Hematopoietic multipotent progenitor cell treated with erythropoietin and hydrocortisone succinate and interleukin-3 and kit ligand, for 4 days (in vitro differentiated cells): ENCODE results near the gene SVIL.

Experiments used
- DNase-seq: peaks from one replicate; pipeline ENCODE4 v3.0.0-alpha.2; 2015

Gene SVIL, protein sequence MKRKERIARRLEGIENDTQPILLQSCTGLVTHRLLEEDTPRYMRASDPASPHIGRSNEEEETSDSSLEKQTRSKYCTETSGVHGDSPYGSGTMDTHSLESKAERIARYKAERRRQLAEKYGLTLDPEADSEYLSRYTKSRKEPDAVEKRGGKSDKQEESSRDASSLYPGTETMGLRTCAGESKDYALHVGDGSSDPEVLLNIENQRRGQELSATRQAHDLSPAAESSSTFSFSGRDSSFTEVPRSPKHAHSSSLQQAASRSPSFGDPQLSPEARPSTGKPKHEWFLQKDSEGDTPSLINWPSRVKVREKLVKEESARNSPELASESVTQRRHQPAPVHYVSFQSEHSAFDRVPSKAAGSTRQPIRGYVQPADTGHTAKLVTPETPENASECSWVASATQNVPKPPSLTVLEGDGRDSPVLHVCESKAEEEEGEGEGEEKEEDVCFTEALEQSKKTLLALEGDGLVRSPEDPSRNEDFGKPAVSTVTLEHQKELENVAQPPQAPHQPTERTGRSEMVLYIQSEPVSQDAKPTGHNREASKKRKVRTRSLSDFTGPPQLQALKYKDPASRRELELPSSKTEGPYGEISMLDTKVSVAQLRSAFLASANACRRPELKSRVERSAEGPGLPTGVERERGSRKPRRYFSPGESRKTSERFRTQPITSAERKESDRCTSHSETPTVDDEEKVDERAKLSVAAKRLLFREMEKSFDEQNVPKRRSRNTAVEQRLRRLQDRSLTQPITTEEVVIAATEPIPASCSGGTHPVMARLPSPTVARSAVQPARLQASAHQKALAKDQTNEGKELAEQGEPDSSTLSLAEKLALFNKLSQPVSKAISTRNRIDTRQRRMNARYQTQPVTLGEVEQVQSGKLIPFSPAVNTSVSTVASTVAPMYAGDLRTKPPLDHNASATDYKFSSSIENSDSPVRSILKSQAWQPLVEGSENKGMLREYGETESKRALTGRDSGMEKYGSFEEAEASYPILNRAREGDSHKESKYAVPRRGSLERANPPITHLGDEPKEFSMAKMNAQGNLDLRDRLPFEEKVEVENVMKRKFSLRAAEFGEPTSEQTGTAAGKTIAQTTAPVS (N-terminal part only)

GRCh38 chr10:29634764-29635625 lies at the start of gene SVIL:
Gene SVIL (minus strand): TSS chr10:29634971. CDS start chr10:29555058, 79,913 bp downstream.
- DNase-seq: no peak

GRCh38 chr10:29681676-29682448 lies 47.1 kb upstream of the SVIL start:
- peak; percentile 93 for DNase-seq

DNA sequence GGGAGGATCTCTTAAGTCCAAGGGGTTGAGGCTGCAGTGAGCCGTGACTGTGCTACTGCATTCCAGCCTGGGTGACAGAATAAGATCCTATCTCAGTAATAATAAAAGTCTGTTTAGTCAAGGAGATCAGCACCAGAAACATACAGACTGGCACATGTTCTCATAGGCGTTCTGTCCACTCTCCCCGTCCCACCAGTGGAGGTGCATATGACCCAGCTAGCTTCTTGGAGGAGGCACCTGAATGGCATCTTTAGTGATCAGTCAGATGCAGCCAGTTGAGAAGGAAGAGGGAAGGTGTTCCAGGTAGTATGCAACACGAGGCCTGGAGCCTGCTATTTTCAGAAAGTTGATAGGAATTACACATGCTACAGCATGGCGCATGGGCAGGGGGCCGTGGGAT lies 45.3 kb upstream of the SVIL start:
- DNase-seq: no peak

- DNase-seq: no peak
Measured at GRCh38 chr10:29676732-29677131, 42.0 kb upstream of the SVIL start.

DNA sequence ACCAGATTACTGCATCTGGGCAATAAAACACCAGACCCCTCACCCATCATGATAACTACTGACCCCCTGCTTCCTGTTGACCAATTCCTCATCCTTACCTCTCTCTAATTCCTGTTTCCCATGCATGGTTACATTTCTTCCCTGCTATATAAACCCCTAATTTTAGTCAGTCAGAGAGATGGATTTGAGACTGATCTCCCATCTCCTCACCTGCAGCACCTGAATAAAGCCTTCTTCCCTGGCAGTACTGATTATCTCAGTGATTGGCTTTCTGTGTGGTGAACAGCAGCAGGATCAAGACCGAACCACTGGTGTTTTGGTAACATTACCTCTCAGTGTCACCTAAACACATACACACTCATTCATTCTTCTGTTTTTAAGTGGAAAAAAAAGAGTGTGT lies 41.2 kb upstream of the SVIL start:
- no peak for DNase-seq

- DNase-seq: no peak
Measured at GRCh38 chr10:29671968-29672367, 37.2 kb upstream of the SVIL start.

GRCh38 chr10:29671228-29671780 lies 36.5 kb upstream of the SVIL start:
- DNase-seq: no peak

DNA sequence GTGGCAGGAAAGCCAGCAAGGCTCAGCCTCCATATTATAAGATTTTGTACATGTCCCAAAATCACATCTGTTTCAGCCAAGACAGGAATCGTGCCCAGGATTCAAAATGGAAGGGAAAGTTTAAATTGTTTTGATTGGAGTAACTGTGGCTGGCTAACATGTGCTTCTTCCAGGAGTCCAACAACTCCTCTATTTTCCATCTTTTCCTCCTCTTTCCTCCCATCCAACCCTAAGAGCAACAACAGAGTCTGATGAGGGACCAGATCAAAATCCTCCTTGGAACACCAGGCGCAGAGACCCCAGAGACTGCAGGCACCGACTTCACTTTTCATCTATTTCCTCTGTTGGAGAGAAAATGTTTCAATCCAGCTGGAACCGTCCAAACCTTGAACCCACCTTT lies 36.0 kb upstream of the SVIL start:
- DNase-seq: no peak

DNA sequence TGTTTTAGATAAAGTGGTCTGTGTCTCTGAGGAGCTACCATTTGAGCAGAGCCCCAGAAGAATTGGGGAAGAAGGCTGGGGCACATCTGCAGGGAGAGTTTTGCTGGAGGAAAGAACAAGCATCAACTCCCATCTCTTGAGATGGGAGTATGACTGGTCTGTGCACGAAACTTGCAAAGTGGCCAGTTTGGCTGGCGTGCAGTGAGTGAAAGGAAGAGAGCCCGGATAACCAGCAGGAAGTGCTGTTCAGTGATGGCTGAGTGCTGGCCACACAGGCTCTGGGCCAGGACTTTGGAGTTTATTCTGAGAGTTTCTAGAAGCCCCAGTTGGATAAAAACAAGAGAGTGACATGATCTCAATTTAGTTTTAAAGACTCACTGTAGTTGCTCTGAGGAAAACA lies 34.4 kb upstream of the SVIL start:
- no peak for DNase-seq

GRCh38 chr10:29668628-29669027 lies 33.9 kb upstream of the SVIL start:
- no peak for DNase-seq

DNA sequence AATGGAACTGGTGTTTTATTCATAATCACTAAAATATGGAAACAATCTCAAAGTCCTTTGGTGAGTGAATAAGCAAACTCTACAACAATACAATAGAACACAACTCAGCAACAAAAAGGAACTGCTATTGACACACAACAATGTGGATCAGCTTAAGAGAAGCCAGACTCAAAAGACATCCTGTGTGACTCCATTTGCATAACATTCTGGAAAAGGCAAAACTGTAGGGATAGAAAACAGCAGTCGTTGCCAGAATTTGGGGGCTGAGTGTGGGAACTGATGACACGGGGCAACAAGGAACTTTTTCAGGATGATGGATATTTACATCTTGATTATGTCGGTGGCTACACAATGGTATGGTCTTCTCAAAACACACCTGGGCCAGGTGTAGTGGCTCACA lies 32.4 kb upstream of the SVIL start:
- no peak for DNase-seq

DNA sequence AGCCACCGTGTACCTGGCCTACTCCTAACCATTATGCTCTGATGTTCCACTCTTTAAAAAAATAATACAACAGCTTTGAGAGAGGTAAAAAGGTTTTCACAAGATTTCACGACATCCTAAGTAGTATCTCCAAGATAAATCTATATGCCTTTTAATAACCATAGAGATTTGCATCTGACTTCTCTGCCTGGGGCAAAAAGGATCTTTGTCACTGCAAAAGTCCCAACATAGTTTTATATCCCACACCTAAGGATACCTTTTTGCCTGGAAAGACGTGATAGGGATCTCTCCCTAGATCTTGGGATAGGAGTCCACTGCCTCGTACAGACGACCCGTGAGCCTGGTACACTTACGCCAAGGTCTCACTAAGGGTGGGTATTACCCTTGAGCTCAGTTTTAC lies 31.4 kb upstream of the SVIL start:
- no peak for DNase-seq

DNA sequence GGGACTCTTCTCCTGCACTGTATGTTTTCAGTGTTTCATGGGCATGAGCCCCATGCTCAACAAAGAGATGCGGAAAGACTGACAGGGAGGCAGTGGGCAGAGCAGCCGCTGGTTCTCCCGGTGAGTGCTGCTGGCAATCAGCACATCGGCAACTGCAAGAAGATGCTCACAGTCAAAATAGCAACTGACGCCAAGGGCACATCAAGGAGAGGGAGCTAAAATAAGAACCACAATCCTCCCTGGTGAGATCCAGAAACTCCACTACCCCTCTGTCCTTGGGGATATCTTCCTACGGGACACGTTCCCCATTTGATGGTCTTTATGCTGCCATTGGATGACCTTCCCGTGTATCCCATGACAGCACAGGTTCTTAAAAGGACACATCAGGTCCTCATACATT lies 28.9 kb upstream of the SVIL start:
- no peak for DNase-seq

GRCh38 chr10:29658984-29659965 lies 24.5 kb upstream of the SVIL start:
- peak; percentile 71 for DNase-seq

DNA sequence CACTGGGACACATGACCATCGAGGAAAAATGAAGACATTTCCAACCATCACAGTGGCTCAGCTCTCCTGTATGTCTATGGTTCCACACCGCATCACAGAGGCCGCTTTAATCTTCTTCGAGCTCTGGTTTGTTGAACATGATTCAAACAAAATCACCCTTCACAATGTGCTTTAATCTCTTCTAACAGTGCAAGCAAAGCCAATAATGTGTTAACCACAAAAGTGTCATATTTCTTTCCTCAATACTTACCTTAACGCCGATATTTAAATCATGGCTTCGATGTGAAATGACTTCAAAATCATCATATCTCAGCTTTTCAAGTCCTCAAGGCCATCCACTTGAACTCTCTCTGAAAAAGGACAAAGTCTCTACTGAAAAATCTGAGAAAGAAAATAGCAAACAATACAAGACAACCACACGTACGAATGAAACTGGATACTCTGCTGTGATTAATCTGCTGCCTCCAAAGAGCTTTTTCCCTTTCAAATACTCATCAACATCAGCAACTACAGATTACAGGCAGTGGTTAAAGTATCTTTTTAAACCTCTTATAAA lies 23.0 kb upstream of the SVIL start:
- no peak for DNase-seq

DNA sequence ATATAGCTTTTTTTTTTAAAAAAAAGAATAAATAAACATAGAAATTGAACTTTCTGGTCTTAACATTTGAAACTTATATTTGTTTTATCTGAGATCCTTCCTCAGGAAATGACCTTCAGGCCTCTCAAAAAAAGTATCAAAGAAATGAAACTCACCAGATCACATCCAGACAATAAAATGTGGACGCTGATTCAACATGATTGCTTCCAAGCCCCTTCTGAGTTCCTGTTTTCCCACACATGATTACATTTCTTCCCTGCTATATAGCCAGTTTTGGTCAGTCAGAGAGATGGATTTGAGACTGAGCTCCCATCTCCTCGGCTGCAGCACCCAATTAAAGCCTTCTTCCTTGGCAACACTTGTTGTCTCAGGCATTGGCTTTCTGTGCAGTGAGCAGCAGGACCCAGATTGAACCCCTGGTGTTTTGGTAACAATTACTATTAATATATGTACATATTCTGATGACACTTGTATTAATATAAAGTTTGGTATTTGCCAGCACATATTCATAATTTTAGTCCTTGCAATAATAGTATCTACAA lies 21.8 kb upstream of the SVIL start:
- no peak for DNase-seq

DNA sequence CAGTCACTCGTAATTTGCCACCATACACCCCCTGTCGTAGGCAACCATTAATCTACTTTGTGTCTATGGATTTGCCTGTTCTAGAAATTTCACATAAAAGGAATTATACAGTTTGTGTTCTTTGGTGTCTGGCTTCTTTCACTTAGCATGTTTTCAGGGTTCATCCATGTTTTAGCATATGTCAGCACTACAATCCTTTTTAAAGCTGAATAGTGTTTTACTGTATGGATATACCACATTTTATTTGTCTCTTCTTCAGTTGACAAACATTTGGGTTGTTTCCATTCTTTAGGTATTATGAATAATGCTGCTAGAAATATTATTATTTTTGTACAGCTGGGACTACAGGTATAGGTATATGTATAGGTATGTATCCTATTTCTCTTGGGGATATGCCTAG lies 17.4 kb upstream of the SVIL start:
- no peak for DNase-seq

GRCh38 chr10:29651767-29652166 lies 17.0 kb upstream of the SVIL start:
- DNase-seq: no peak

DNA sequence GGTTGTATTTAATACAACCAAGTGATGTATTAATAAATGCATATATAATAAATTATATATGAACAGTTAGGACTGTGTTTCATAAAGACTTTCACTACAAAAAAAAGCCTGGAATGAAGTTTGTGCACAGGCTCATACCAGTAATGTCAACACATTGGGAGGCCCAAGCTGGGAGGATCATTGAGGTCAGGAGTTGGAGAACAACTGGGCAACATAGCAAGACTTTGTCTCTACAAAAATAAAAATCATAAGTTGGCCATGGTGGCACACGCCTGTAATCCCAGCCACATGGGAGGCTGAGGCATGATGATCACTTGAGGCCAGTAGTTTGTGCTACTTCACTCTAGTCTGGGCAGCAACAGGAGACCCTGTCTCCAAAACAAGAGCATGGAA lies 15.8 kb upstream of the SVIL start:
- no peak for DNase-seq
